ENCODE measurements around the gene MYMK.
"Not testable (repeated sequence)": the region's sequence is repeated elsewhere in the genome, so short reads cannot be mapped to it uniquely, and the experiment has no call there.

The MYMK gene, protein sequence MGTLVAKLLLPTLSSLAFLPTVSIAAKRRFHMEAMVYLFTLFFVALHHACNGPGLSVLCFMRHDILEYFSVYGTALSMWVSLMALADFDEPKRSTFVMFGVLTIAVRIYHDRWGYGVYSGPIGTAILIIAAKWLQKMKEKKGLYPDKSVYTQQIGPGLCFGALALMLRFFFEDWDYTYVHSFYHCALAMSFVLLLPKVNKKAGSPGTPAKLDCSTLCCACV

DNA sequence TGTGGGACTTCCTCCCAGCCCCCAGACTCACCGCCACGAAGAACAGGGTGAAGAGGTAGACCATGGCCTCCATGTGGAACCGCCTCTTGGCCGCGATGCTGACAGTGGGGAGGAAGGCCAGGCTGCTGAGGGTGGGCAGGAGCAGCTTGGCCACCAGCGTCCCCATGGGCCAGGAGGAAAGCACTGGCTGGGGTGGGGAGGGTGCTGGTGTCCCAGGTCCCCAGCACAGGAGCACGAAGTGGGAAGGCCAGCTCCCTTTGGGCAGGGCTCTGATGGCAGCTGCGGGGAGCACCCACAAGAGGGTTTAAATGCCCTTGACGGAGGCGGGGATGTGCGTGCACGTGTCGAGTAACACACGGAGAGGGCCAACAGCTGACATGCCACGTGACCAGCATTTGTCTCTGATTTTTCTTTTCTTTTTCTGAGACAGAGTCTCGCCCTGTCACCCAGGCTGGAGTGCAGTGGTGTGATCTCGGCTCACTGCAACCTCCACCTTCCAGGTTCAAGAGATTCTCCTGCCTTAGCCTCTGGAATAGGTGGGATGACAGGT is at the start of gene MYMK:
Gene MYMK (minus strand): TSS at position 281 of the 550 bp plus-strand sequence. CDS start 115 bp downstream, at position 166.
- no peak within 1 kb of the TSS for H3K27ac Mint-ChIP-seq
- H3K9me3 Mint-ChIP-seq (ENCODE audit: low read depth) = no peaks in the 10 kb centered on the region
- H3K4me3 Mint-ChIP-seq = no peak within 1 kb of the TSS
- peaks cover 5% of the 10 kb centered on the region for H3K4me1 Mint-ChIP-seq (ENCODE audit: low read depth)
- no peaks in the 10 kb centered on the region for H3K36me3 Mint-ChIP-seq
- no peaks in the 10 kb centered on the region for H3K27me3 Mint-ChIP-seq

GRCh38 chr9:133573791-133574515 is 49.2 kb upstream of the MYMK start:
- no peaks in the 10 kb centered on the region for H3K36me3 Mint-ChIP-seq
- no peak overlapping the region for H3K27ac Mint-ChIP-seq
- H3K27me3 Mint-ChIP-seq = peaks cover 9% of the 10 kb centered on the region

GRCh38 chr9:133572821-133573361 is 48.1 kb upstream of the MYMK start:
- Mint-ChIP-seq H3K9me3 (ENCODE audit: low read depth) (no peaks in the 10 kb centered on the region), H3K27me3 (peaks cover 5% of the 10 kb centered on the region), H3K36me3 (no peaks in the 10 kb centered on the region), H3K4me3 (no peak overlapping the region), H3K4me1 (ENCODE audit: low read depth) (peaks cover 6% of the 10 kb centered on the region), H3K27ac (no peak overlapping the region)

More at GRCh38 chr9:133573791-133574515, 49.2 kb upstream of the MYMK start:
- no peak overlapping the region for H3K4me3 Mint-ChIP-seq
- H3K4me1 Mint-ChIP-seq (ENCODE audit: low read depth) = peaks cover 6% of the 10 kb centered on the region
- H3K9me3 Mint-ChIP-seq (ENCODE audit: low read depth) = no peaks in the 10 kb centered on the region

DNA sequence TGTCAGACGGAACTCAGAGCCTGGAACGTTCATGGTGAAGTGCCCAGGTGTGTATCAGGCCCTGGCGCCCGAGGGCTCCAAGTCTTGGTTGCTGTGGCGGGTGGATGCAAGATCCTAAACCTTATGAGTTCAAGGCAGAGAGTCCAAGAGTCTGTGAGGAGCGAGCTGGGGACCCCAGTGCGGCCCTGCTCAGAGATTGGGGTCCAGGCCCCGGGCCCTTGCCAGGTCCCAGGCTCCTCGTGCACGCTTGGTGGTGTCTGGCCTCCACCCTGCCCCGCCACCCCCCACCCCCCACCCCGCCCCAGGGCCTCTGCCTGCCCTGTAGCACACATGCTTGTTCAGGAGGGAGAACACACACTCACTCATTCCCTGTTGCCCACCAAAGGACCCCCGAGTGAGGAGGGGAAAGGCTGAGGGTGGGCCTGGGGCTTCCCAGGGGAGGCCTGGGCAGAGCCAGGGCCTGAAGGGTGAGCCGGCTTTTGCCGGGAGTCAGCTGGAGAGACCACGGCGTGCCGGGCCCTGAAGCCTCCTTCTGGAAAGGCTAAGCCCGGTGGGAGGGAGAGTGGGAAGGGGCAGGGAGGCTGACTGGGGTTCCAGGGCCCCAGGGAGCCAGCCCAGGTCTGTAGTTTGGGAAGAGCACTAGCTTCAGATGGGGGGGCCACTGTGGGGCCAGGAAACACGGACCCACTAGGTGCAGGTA is 47.3 kb upstream of the MYMK start:
- Mint-ChIP-seq H3K36me3 (no peaks in the 10 kb centered on the region), H3K4me1 (ENCODE audit: low read depth) (peaks cover 6% of the 10 kb centered on the region), H3K4me3 (no peak overlapping the region), H3K27ac (no peak overlapping the region), H3K27me3 (peaks cover 5% of the 10 kb centered on the region), H3K9me3 (ENCODE audit: low read depth) (no peaks in the 10 kb centered on the region)

- H3K27ac Mint-ChIP-seq = no peak overlapping the region
- no peaks in the 10 kb centered on the region for H3K36me3 Mint-ChIP-seq
- H3K27me3 Mint-ChIP-seq = peaks cover under 1% of the 10 kb centered on the region
- H3K4me3 Mint-ChIP-seq = no peak overlapping the region
- no peaks in the 10 kb centered on the region for H3K9me3 Mint-ChIP-seq (ENCODE audit: low read depth)
- peaks cover 1% of the 10 kb centered on the region for H3K4me1 Mint-ChIP-seq (ENCODE audit: low read depth)
Measured at GRCh38 chr9:133571391-133571890, 46.7 kb upstream of the MYMK start.

DNA sequence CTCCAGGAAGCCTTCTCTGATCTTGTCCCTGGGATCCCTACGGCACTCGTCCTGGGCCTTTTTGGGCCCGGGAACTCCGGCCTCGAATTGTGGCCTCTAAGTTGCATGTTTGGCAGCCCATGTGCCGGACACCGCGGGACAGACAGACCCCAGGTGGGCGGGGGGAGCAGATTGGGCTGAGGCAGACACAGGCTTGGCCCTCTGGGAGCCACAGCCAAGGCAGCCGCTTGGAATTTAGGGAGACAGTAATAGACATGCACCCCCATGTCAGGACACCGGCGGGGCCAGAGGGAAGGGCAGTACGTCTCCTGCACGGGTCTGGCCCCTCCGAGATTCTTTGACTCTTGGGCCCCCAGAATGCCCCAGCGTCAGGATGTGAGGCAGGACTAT is 45.9 kb upstream of the MYMK start:
- H3K36me3 Mint-ChIP-seq = no peaks in the 10 kb centered on the region
- H3K27me3 Mint-ChIP-seq = no peaks in the 10 kb centered on the region
- no peaks in the 10 kb centered on the region for H3K9me3 Mint-ChIP-seq (ENCODE audit: low read depth)
- no peak overlapping the region for H3K4me3 Mint-ChIP-seq
- H3K4me1 Mint-ChIP-seq (ENCODE audit: low read depth) = no peaks in the 10 kb centered on the region
- no peak overlapping the region for H3K27ac Mint-ChIP-seq

DNA sequence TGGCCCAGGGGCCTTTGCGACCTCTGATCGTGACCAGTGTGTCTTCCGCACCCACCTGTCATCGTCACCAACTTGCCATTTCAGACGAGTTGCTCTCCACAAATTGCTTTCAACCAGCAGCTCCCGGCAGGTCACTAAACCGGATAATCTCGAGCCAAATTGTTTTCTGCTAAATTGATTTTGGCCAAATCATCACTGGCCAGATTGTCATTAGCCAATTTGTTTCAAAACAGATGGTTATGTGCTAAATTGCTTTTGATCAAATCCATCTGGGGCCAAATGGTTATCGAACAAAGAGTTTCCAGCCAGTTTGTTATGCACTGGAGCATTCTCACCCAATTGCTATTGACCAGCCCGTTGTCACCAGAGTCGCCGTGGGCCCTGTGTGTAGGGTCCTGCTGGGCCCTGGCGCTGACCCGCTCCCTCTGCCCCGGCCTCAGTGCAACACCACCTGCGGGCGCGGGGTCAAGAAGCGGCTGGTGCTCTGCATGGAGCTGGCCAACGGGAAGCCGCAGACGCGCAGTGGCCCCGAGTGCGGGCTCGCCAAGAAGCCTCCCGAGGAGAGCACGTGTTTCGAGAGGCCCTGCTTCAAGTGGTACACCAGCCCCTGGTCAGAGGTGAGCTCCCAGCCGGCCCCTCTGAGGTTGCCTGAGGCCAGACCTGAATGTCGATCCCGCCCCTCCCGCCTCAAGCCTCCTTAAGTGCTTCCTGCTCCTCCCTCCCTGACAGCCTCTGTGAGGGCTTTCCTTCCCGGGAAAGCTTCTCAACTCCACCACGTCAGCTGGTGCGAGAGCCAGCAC is 45.3 kb upstream of the MYMK start:
- no peaks in the 10 kb centered on the region for H3K9me3 Mint-ChIP-seq (ENCODE audit: low read depth)
- H3K4me1 Mint-ChIP-seq (ENCODE audit: low read depth) = no peaks in the 10 kb centered on the region
- H3K4me3 Mint-ChIP-seq = no peak overlapping the region
- H3K27me3 Mint-ChIP-seq = no peaks in the 10 kb centered on the region
- H3K36me3 Mint-ChIP-seq = no peaks in the 10 kb centered on the region
- no peak overlapping the region for H3K27ac Mint-ChIP-seq

- H3K4me1 Mint-ChIP-seq (ENCODE audit: low read depth) = no peaks in the 10 kb centered on the region
- no peaks in the 10 kb centered on the region for H3K27me3 Mint-ChIP-seq
- H3K27ac Mint-ChIP-seq = no peak overlapping the region
- no peak overlapping the region for H3K4me3 Mint-ChIP-seq
- no peaks in the 10 kb centered on the region for H3K9me3 Mint-ChIP-seq (ENCODE audit: low read depth)
- H3K36me3 Mint-ChIP-seq = no peaks in the 10 kb centered on the region
Measured at GRCh38 chr9:133569121-133569785, 44.5 kb upstream of the MYMK start.

DNA sequence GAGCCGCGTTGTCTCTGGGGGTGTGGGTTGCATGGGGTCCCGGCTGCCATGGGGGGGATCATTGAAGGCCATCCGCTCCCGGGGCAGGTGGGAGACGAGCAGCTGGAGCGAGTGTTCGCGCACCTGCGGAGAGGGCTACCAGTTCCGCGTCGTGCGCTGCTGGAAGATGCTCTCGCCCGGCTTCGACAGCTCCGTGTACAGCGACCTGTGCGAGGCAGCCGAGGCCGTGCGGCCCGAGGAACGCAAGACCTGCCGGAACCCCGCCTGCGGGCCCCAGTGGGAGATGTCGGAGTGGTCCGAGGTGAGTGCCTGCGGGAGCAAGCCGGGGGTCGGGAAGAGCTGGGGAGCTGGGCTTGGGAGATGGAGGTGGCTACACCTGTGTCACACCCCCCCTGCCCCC is 43.4 kb upstream of the MYMK start:
- no peak overlapping the region for H3K4me3 Mint-ChIP-seq
- H3K4me1 Mint-ChIP-seq (ENCODE audit: low read depth) = peaks cover 4% of the 10 kb centered on the region
- H3K27me3 Mint-ChIP-seq = no peaks in the 10 kb centered on the region
- no peak overlapping the region for H3K27ac Mint-ChIP-seq
- no peaks in the 10 kb centered on the region for H3K9me3 Mint-ChIP-seq (ENCODE audit: low read depth)
- no peaks in the 10 kb centered on the region for H3K36me3 Mint-ChIP-seq

- Mint-ChIP-seq H3K4me1 (ENCODE audit: low read depth) (peaks cover 7% of the 10 kb centered on the region), H3K27me3 (no peaks in the 10 kb centered on the region), H3K9me3 (ENCODE audit: low read depth) (no peaks in the 10 kb centered on the region), H3K4me3 (no peak overlapping the region), H3K36me3 (no peaks in the 10 kb centered on the region), H3K27ac (no peak overlapping the region)
Measured at GRCh38 chr9:133566817-133567216, 42.1 kb upstream of the MYMK start.

DNA sequence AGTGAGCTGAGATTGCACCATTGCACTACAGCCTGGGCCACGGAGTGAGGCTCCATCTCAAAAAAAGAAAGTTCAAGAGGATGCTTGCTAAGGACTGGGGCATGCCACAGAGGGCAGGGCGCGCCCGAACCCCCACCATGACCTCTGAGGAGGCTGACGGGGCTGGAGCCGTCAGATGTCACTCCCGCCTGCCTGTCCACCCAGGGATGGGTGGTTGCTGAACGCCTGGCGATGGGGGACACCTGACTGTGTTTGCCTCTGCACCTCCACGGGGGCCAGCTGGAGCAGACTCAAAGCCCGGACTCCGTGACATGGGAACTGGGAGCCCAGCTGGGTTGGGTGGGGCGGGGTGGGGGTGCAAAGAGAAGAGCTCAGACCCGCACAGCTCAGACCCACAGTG is 41.6 kb upstream of the MYMK start:
- Mint-ChIP-seq H3K36me3 (no peaks in the 10 kb centered on the region), H3K4me3 (no peak overlapping the region), H3K27ac (no peak overlapping the region), H3K4me1 (ENCODE audit: low read depth) (peaks cover 7% of the 10 kb centered on the region), H3K9me3 (ENCODE audit: low read depth) (no peaks in the 10 kb centered on the region), H3K27me3 (no peaks in the 10 kb centered on the region)

DNA sequence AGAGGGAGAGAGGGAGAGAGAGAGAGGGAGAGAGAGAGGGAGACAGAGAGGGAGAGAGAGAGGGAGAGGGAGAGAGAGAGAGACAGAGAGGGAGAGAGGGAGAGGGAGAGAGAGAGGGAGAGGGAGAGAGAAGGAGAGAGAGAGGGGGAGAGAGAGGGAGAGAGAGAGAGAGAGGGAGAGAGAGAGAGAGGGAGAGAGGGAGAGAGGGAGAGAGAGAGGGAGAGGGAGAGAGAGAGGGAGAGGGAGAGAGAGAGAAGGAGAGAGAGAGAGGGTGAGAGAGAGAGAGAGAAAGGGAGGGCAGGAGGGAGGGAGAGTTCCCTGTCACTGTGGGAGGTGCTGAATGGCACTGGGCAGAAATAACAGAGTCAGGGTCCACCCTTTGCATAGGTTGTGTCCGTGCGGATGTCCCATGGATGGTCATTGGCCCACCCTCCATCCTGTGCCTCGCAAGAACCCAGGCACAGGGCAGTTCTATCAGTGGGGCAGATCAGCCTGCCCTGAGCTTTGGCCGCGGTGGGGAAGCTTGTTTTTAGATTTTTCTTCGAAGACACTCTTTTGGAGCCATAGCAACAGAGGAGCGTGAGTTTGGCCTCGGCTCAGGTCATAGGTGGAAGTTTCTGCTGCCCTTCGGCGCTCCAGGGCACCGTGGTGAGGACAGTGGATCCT is 39.8 kb upstream of the MYMK start:
- Mint-ChIP-seq H3K9me3 (ENCODE audit: low read depth) (no peaks in the 10 kb centered on the region), H3K27me3 (no peaks in the 10 kb centered on the region), H3K27ac (no peak overlapping the region), H3K4me1 (ENCODE audit: low read depth) (peaks cover 7% of the 10 kb centered on the region), H3K36me3 (no peaks in the 10 kb centered on the region), H3K4me3 (no peak overlapping the region)

DNA sequence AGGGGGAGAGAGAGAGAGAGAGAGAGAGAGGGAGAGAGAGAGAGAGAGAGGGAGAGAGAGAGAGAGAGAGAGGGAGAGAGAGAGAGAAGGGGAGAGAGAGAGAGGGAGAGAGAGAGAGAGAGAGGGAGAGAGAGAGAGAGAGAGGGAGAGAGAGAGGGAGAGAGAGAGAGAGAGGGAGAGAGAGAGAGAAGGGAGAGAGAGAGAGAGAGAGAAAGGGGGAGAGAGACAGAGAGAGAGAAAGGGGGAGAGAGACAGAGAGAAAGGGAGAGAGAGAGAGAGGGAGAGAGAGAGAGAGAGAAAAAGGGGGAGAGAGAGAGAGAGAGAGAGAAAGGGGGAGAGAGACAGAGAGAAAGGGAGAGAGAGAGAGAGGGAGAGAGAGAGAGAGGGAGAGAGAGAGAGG is 39.1 kb upstream of the MYMK start:
- H3K4me3 Mint-ChIP-seq; H3K4me1 Mint-ChIP-seq (ENCODE audit: low read depth); H3K9me3 Mint-ChIP-seq (ENCODE audit: low read depth): not testable (repeated sequence)

More for the DNA sequence above, 39.1 kb upstream of the MYMK start:
- not testable (repeated sequence) for H3K27ac Mint-ChIP-seq, H3K36me3 Mint-ChIP-seq, H3K27me3 Mint-ChIP-seq

Measured in activated naive CD8-positive, alpha-beta T cell (primary cell).